GM23248 (cell line): ENCODE data around the gene HNRNPA0.

ENCODE experiments used
- EZH2 ChIP-seq: fragments of 200-600 bp; sonication (generic); IDR thresholded peaks from 2 replicates; pipeline ENCODE4 v1.6.1; 2018; ENCODE audit warnings: antibody characterized with exemption, mild to moderate bottlenecking; ENCODE audit not compliant: insufficient read depth, poor library complexity, severe bottlenecking
- EZH2phosphoT487 ChIP-seq: fragments of 200-600 bp; sonication (generic); IDR thresholded peaks from 2 replicates; pipeline ENCODE4 v1.6.1; 2018; ENCODE audit warnings: antibody characterized with exemption, moderate library complexity, mild to moderate bottlenecking, low read depth; ENCODE audit not compliant: insufficient read depth

DNA sequence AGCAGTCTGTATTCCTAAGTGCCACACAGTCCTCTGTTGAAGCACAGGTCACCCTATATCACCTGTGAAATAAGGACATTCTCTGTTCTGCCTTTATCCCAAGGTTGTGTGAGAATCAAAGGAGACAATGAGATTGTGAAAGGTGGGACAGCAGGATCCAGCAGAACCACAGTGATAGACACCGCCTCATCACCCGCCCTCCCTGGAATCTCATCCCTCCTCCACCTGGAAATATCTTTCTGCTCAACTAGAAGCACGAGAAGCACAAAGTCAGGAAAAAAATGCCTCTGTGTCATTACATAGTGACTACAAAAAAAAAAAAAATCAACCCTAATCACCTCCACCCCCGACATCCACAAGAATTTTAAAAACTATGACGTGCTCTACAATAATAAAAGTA is 50.6 kb downstream of the HNRNPA0 start:
- TF ChIP-seq EZH2phosphoT487 = no peak
- no peak for TF ChIP-seq EZH2
